ENCODE measurements around the gene RAB27B.

GRCh38 chr18:54867131-54867530 lies 38.9 kb downstream of the RAB27B start:
- TF ChIP-seq CTCF (IDR thresholded peaks at IDR 0.05): no peak
- no peak for TF ChIP-seq EZH2 (IDR thresholded peaks at IDR 0.05; ENCODE audit: borderline replicate concordance, insufficient read depth, low read depth, low read length, poor library complexity, severe bottlenecking)
